PC-9 (cell line): Measurements from ENCODE around the gene OR5K2.

Experiments
- EZH2 ChIP-seq: fragments of 200-600 bp; sonication (generic); IDR thresholded peaks from 2 replicates; pipeline ENCODE4 v1.8.0; 2017; ENCODE audit warnings: antibody characterized with exemption, low read depth
- TF ChIP-seq, protein P1 (sequence below): fragments of 200-600 bp; sonication (generic); conservative IDR thresholded peaks from 2 replicates; pipeline ENCODE4 v1.6.1; 2017; ENCODE audit warnings: mixed run types, antibody characterized with exemption, mild to moderate bottlenecking, moderate library complexity

DNA sequence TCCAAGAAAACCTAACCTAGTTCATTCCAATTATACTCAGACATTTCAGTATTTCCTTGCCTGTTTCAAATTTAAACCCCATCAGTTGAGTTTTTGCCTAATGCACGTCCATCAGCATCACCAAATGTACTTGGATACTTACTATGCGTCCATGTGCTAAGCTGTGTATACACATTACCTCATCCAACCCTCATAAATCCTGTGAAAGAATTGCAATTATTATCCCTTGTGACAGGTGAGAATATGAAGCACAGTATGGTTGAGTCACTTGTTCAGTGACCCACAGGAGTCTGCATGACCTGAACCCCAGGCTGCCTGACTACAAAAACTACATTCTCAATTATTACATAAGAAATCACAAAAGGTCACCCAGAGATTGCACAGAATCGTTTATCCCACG lies 2.5 kb downstream of the OR5K2 start:
- TF ChIP-seq, protein P1, sequence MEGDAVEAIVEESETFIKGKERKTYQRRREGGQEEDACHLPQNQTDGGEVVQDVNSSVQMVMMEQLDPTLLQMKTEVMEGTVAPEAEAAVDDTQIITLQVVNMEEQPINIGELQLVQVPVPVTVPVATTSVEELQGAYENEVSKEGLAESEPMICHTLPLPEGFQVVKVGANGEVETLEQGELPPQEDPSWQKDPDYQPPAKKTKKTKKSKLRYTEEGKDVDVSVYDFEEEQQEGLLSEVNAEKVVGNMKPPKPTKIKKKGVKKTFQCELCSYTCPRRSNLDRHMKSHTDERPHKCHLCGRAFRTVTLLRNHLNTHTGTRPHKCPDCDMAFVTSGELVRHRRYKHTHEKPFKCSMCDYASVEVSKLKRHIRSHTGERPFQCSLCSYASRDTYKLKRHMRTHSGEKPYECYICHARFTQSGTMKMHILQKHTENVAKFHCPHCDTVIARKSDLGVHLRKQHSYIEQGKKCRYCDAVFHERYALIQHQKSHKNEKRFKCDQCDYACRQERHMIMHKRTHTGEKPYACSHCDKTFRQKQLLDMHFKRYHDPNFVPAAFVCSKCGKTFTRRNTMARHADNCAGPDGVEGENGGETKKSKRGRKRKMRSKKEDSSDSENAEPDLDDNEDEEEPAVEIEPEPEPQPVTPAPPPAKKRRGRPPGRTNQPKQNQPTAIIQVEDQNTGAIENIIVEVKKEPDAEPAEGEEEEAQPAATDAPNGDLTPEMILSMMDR, result no peak
- no peak for TF ChIP-seq EZH2
